Stimulated activated naive CD8-positive, alpha-beta T cell treated with anti-CD3 and anti-CD28 coated beads, Interleukin-15, Interleukin-2, amounts not matched to agents 100 U/mL and 50 U/mL, for 24 hours (primary cell): ENCODE measurements around the gene FOXC1.

Experiments
- ATAC-seq: fragments of 150-1000 bp; cut with Tn5 transposase; one replicate; pipeline ENCODE4 v1.10.0; 2021
- DNase-seq: peaks from one replicate; pipeline ENCODE4 v3.0.0; 2021

Gene FOXC1

DNA sequence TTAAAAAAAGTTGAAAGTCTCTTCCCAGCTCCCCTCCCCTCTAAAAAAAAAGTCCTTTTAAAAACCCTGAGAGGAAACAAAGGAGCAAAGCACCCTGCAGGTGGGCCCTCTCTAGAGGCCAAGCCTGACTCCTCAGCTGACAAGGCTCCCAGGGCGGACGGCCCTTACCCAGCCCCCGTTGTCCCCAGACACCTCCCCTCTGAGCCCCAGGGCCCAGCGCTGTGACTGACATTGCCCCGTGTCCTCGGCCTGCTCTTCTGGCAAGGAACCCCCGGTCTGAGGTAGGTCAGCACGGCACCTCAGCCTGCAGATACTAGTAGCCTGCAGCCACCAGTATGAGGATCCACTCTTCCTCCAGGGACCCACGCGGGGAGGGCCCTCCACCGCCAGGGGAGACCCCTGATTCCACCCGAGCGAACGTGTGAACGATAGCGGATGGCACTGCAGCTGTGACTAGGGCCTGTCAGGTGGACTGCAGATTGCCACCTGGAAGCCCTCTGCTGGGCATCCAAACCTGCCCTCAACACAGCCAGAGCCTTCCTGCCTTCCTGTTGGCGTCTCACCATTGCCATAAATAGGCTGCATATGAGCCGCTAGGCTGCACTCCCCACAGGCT, 34.2 kb downstream of the FOXC1 start:
- DNase-seq (no peak), ATAC-seq (no peak)

DNA sequence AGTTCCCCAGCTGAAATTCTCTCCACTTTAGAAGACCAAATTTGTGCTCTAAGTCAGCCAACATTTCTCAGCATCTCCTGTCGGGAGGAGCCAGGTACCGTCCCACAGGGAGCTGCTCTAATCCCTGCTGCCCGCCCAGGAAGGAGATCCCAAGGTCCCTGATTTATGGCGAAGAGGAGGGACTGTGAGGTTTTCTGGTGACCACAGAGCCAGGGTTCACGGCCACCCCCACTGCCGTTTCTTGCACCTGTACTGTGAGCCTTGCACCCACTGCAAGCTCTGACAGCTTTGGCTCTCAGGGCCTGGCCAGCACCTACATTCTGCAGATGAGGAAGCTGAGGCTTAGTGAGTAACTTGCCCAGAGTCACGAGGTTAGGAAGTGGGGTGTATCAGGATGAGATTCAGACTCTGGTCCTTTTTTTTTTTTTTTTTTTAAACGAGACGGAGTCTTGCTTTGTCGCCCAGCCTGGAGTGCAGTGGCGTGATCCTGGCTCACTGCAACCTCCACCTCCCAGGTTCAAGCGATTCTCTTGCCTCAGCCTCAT, 34.9 kb downstream of the FOXC1 start:
- no peak for DNase-seq
- no peak for ATAC-seq

DNA sequence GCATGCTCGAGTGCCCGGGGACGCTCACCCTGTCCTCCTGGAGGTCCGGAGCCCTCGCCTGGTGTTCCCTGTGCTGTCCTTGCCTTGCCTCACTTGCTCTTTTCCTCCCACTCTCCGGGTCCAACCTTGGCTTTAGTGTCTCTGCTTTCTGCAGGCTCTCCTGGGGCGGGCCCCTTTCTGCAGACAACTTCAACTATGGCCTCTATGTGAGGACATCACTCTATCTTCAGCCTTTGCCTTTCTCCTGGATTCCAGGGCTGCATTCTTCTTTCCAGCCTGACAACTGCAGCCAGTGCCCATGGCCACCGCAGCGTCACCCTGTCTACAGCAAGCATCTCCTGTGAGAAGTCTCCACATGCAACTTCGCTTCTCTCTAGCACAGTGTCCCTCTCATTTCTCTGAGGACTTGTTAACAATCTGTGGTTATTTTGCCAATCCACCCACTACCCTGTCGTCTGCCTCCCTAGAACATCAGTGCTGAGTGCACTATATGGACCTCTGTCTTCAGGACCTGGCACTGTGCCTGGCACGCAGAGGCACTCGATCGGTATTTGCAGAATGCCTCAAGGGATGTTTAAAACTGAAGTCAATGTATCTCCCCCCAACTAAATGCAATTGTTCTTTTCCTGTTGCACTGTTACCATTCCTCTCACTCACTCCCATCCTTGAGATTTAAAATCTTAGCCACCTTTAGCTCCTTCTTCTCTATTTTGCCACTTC, 35.9 kb downstream of the FOXC1 start:
- DNase-seq: no peak
- ATAC-seq: no peak

DNA sequence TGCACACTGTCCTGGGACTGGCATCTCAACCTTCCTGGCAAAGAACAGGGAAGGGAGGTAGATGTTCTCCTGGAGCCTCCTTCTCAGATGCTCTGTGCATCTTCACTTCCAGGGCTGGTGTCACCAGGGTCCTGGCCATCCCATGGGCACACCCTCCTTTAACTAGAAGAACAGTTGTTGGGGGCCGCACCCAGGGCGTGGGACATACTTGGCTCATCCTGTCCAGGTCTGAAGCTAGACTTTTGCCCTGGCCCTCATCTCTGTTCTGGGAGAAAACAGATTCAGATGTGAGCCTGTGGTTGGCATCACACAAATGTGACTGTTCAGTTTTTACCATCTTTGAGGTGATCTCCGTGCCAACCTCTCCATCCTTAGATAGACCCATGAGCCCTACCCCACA, 41.6 kb downstream of the FOXC1 start:
- ATAC-seq: no peak
- no peak for DNase-seq

DNA sequence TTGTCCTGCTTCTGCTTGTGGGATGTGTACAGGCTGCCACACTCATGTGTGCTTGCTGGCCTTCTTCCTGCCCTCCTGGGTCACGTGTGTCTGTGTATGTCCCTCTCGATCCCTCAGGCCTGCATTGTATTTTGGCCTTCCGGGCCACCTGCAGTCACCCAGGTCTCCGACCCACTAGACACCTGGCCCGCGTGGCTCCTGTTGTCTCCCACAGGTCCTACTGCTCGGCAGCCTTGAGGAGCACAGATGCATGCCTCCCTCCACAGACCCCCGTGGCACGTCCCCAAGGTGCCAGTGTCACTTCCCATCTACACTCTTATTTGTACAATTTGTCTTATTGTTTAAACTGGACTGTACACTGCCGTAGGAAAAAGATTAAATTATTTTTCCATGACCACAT, 43.1 kb downstream of the FOXC1 start:
- ATAC-seq: no peak

DNA sequence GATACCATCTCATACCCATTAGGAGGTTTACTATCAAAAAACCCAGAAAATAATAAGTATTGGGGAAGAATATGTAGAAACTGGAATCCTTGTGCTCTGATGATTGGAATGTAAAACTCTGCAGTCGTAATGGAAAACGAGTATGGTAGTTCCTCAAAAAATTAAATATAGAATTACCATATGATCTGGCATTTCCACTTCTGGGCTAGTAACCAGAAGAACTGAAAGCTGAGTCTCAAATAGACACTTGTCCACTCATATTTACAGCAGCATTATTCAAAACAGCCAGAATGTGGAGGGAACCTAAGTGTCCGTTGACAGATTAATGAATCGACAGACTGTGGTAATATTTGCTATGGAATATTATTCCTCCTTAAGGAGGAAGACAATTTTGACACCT, 44.3 kb downstream of the FOXC1 start:
- no peak for ATAC-seq
- no peak for DNase-seq

More for the DNA sequence above, 43.1 kb downstream of the FOXC1 start:
- DNase-seq: no peak

DNA sequence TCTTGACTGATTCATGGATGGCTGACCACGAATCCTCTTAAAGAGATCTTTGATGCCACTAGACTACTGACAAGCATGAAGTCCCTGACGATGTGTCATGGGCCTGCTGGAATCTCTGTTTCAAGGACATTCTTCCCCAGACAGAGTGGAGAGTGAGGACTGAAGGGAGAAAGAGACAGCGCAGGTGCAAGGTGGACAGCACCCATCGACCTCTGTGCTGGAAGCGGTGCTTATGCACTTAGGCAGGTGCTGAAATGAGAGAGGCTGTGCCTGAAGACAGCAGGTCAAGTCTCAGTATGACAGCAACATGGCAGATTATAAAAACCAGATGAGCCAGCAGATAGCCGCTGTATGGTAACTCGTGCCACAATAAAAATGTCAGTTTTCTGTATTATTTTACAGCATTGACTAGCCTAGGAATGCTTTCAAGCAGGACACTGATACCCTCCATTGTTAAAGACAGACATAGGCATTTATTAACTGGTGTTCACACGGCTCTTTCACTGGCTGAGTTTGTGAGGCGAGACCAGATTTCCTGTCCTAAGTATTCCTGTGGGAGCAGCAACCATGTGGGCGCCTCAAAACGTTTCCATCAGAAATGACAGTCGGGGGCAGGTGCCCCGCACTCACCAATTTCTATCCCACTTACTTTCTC, 47.5 kb downstream of the FOXC1 start:
- ATAC-seq: no peak

DNA sequence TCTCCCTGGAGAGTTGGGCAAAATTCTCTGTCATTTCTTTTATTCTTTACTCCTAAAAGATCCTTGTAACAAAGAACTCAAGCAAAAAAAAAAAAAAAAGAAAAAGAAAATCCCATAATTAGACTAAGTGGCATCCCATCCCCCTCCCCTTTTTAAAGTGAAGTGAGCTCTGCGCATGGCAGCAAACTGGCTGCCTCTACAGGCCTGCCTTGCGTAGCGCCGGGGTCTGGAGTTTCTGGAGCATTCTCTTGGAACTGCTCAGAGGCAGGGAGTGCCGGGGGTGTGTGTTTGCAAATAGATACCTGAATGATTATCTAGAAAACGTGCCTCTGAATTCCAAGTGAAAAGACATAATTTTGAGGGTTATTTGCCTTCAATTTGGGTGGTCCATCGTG, 48.1 kb downstream of the FOXC1 start:
- no peak for ATAC-seq
- DNase-seq: no peak

More for the DNA sequence above, 47.5 kb downstream of the FOXC1 start:
- no peak for DNase-seq

DNA sequence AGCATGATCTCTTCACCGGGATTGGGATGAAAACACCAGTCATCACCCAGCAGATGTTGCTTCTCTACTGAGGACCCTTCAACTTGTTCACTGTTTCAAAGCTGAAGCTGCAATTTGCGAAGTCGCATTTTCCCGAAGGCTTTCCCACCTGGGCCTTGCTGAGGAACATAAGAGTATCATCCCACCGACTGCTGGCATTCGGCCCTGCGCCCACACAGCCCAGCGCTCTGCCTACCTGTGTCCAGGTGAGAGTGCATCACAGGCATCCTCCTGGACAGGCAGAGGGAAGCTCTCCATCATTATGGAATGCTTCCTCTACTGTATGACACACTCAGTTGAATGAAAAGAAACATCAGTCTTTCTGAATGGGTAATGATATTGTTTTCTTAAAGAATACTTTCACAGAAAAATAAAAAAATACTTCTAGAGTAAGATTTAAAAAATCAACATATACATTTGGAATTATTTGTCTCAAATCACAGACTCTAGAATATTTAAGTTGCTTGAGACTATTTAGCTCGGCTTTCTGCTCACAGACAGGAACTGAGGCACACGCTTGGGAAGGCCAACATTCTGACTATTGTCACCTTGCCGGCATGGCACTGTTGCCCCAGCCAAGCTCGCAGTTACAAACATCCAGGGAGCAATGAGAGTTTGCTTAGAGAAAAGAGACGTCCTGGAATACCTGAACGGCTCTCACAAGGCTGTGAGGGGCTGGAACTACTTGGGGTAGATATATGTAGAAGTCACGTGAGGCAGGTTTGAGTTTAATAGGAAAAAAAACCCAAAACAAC, 48.7 kb downstream of the FOXC1 start:
- ATAC-seq (no peak), DNase-seq (no peak)

DNA sequence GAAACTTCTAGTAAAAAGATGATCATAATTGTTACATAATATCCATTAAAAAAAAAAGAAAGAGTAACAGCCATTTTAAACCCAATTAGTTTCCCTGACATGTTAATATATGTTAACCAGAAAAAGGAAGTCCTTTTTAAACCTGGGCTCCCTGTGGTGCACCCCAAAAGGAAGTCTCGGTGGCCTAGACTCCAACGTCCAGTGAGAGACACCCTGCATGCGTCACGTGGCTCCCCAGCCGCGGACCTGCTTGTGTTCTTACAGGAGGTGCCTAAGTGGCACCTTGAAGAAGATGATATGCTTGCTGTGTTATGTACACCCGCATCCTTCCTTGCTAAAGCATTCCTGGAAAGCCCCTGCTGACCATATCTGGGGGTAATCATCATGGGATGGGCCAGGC, 50.1 kb downstream of the FOXC1 start:
- ATAC-seq (no peak), DNase-seq (no peak)

DNA sequence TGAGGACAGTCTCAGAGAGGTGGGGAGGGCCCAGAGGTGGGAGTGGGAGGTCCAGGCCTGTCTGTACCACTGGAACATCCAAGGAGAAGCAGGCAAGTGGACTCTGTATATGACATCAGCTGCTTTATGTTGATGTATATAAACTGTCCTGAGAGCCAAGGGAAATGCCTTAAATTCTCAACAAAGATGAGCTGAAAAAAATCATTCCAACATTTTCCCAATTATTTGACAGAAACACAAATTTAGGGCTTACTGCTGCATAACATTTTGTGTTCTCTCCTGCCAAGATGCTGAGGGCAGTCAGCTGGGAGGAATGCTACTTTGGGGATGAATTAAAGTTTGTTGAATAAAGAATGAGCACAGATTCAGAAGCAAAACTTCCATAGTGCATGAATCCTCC, 52.8 kb downstream of the FOXC1 start:
- ATAC-seq (no peak), DNase-seq (no peak)
